Testis (tissue), 2 donors: ENCODE results near the gene DNM3.

Experiments
- POLR2A ChIP-seq: fragments of 450-650 bp; IDR thresholded peaks from one replicate; pipeline ENCODE4 v1.6.1; 2017; ENCODE audit warnings: antibody characterized with exemption, mild to moderate bottlenecking, moderate library complexity
- TF ChIP-seq, protein P1 (sequence below), 3 experiments: fragments of 450-650 bp in 2 of 3; fragments of 200-600 bp in 1 of 3; sonication (generic) in 1 of 3; IDR thresholded peaks; one replicate each; pipeline ENCODE4 v1.5.1; 2016 to 2019; ENCODE audit warnings: antibody characterized with exemption in 3 of 3, mild to moderate bottlenecking in 2 of 3, moderate library complexity in 1 of 3

DNA sequence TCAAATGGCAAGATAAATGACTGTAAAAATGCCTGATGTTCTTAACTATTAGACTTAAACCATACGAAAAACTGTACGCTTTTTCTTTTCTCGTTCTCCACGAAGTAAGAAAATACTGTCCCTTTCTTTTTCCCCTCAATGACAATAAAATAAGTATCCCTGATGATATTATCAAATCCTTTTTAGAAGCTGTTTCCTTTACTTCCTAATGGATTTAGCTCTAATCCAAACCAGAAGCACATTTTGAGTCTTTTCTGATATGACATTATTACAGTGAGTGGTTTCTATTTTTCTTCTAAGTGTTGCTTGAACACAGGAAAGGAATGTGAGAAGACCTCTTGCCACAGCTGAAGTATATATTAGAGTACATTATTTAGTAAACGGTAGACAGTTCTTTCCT is 32.4 kb downstream of the DNM3 start:
- no peak for TF ChIP-seq POLR2A
- TF ChIP-seq, protein P1, sequence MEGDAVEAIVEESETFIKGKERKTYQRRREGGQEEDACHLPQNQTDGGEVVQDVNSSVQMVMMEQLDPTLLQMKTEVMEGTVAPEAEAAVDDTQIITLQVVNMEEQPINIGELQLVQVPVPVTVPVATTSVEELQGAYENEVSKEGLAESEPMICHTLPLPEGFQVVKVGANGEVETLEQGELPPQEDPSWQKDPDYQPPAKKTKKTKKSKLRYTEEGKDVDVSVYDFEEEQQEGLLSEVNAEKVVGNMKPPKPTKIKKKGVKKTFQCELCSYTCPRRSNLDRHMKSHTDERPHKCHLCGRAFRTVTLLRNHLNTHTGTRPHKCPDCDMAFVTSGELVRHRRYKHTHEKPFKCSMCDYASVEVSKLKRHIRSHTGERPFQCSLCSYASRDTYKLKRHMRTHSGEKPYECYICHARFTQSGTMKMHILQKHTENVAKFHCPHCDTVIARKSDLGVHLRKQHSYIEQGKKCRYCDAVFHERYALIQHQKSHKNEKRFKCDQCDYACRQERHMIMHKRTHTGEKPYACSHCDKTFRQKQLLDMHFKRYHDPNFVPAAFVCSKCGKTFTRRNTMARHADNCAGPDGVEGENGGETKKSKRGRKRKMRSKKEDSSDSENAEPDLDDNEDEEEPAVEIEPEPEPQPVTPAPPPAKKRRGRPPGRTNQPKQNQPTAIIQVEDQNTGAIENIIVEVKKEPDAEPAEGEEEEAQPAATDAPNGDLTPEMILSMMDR (IDR thresholded peaks at IDR 0.05), result no peak
